ENCODE measurements around the gene ENPP7. TPM values are rescaled to one million over a fixed set of nuclear protein-coding genes. Genes with fewer than 3 reads are reported as not detected.

Gene ENPP7
- total RNA-seq, 2 experiments from 2014 or later = 0.14 TPM; not detected in 1

DNA sequence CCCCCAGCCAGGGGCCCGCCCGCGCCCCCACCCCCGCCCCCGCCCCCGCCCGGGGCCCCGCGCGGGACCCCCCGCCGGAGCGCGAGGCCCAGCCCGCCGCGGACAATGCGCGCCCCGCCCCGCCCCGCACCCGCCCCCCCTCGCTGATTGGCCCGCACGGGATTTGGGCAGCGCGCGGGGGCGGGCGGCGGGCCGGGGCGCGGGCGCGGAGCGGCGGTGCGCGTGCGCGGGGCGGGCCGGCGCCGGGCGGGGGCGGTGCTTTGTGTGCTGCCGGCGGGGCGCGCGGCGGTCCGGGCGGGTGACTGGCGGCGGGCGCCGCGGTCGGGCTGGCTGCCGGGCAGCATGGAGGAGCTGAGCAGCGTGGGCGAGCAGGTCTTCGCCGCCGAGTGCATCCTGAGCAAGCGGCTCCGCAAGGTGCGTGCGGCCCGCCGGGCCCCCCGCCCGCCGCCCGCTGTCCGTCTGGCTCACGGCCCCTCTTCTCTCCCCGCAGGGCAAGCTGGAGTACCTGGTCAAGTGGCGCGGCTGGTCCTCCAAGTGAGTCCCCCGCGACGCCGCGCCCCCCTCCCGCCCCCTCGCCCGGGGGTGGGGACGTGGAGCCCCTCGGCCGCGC, 47.3 kb downstream of the ENPP7 start, which contains the start of gene CBX2:
TSS of gene CBX2 (plus strand) at position 255 of the 610 bp plus-strand sequence. CDS start at position 343, 88 bp downstream.
- peaks cover 32% of the 10 kb centered on the region for H3K4me1 Mint-ChIP-seq
- ATAC-seq (ENCODE audit: low read depth) = peak; percentile 82
- DNase-seq = peak; percentile 92
- peak within 1 kb of the TSS; percentile 78 for H3K27ac Mint-ChIP-seq
- POLR2A ChIA-PET = interaction anchor here (1.1 to 3.7 kb wide), 2 partner anchors 19 to 58 kb away, joined by 3 to 17 read pairs; partner anchors contain the start of gene CBX8
- H3K4me3 Mint-ChIP-seq = peak within 1 kb of the TSS; percentile 93
- peaks cover 4% of the 10 kb centered on the region for H3K36me3 Mint-ChIP-seq
- no peaks in the 10 kb centered on the region for H3K9me3 Mint-ChIP-seq
- H3K27me3 Mint-ChIP-seq = peaks cover 48% of the 10 kb centered on the region

DNA sequence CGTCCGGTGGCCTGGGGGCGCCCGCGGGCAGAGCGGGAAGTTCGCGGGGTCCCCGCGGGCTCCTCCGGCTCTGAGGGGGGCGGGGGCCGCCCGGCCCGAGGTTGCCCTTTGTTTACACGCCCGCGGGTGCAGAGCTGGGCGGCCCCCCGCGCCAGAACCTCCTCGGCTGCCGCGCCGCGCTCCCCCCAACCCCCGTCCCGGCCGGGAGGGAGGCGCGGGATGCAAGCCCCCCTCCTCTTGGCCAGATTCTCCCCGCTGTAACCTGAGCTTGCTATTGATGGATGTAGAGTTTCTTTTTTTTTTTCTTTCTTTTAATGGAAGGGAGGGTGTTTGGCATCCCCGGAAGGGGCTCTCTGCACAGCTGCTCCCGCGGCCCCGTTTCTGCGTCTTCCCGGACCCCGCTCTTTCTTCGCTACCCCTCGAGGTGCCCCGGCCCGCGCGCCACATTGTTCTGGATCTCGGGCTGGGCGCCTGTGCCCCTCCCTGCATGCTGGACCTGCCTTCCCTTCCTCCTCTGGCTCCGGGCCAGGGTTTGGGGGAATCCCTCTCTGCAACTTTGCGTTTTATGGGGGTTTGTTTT, 47.9 kb downstream of the ENPP7 start:
- H3K4me1 Mint-ChIP-seq = peaks cover 32% of the 10 kb centered on the region
- no peaks in the 10 kb centered on the region for H3K9me3 Mint-ChIP-seq
- peaks cover 45% of the 10 kb centered on the region for H3K27me3 Mint-ChIP-seq
- ATAC-seq (ENCODE audit: low read depth) (peak; percentile 14), DNase-seq (peak; percentile 56)
- peak overlapping the region; percentile 93 for H3K4me3 Mint-ChIP-seq
- H3K27ac Mint-ChIP-seq = peak overlapping the region; percentile 78
- peaks cover 4% of the 10 kb centered on the region for H3K36me3 Mint-ChIP-seq
- POLR2A ChIA-PET = interaction anchor here (1.1 to 3.7 kb wide), 2 partner anchors 18 to 57 kb away, joined by 3 to 17 read pairs; partner anchors contain the start of gene CBX8

DNA sequence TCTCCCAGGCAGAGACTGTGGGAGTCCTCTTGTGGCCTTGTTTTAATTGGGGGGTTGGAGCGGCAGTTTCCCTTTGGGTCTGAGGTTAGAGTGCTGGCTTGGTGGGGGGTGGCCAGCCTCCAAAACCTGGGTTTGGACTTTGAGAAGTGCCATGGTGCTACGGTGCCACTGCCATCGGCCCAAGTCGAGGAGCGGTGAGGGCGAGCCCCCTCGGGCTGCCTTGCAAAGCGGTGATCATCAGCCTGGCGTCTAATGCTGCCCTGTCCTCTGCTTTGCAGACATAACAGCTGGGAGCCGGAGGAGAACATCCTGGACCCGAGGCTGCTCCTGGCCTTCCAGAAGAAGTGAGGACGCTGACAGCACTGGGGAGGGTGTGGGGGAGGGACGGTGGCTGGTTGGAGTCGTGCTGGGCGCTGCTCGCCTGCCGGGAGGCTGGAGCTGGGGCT, 48.4 kb downstream of the ENPP7 start:
- POLR2A ChIA-PET = interaction anchor here (3.7 kb wide), 1 partner anchor 18 kb away, joined by 17 read pairs; the partner anchor contains the start of gene CBX8
- H3K9me3 Mint-ChIP-seq = no peaks in the 10 kb centered on the region
- H3K27ac Mint-ChIP-seq = peak overlapping the region; percentile 78
- H3K4me1 Mint-ChIP-seq = peaks cover 32% of the 10 kb centered on the region
- H3K27me3 Mint-ChIP-seq = peaks cover 40% of the 10 kb centered on the region
- peak overlapping the region; percentile 93 for H3K4me3 Mint-ChIP-seq
- DNase-seq = no peak
- H3K36me3 Mint-ChIP-seq = peaks cover 4% of the 10 kb centered on the region
- no peak for ATAC-seq (ENCODE audit: low read depth)

DNA sequence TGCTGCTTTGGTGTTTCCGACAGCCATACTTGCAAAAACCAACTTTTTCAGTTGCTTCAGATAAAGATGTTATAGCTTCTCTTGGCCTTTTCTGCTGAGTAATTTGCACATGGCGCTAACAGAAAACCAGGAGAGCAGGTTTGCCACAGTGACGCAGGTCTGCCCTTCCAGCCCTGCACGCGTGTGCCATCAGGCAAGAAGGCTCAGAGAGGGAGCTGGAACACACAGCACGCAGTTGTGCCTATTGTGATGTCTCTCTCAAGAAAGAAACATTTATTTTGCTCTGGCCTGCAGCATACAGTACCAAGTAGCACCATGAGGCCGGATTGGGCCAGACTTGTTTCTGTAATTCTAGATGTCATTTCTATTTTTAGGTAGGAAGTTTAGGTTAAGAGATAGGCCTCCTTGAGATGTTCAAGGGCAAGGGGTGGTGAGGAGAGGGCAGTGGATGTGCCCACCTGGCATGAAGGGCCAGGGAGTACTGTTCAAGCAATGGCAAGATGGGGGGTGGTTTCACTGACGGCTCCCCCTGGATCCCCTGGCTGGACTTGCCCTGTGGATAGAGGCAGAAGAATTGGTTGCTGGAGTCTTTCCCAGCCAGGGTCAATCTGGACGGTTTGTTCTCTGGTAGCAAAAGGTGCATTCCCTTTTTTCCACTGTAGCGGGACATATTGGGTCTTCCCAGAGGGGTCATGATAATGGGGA, 49.1 kb downstream of the ENPP7 start:
- Mint-ChIP-seq H3K4me3 (peak overlapping the region; percentile 93), H3K4me1 (peaks cover 32% of the 10 kb centered on the region), H3K36me3 (peaks cover 4% of the 10 kb centered on the region), H3K9me3 (no peaks in the 10 kb centered on the region), H3K27me3 (peaks cover 34% of the 10 kb centered on the region), H3K27ac (no peak overlapping the region)
- no peak for ATAC-seq (ENCODE audit: low read depth)
- POLR2A ChIA-PET = interaction anchor here (3.7 kb wide), 1 partner anchor 17 kb away, joined by 17 read pairs; the partner anchor contains the start of gene CBX8
- DNase-seq = no peak

DNA sequence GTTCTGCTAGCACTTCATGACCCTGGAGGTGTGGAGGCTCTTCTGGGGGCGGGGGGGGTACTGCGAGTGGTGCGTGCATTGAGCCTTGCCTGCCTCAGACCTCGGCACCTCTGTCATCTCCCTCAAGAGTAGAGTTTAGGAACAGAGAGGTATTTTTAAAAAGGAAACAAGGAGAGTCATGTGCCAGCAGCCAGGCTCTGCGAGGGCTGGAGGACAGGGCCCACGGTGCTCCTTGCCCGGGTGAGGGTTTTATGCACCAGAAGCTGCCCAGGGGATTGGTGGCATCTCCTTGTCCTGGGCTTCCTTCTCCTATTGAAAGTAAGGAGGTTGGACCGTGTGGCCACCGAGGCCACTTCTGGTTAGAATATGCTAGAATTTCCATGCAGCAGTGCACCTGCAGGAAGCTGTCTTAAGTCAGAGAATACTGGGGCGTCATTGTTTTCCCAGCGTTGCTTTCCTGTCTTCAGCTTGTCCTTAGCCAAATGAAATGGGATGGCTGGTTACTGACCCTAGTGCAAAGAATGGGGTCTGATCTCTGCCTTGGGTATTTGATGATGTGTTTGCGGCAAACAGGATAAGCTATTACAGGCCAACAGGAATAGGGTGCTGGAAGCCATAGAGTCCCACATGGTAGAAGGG, 50.4 kb downstream of the ENPP7 start:
- Mint-ChIP-seq H3K4me1 (peaks cover 32% of the 10 kb centered on the region), H3K36me3 (peaks cover 4% of the 10 kb centered on the region), H3K27ac (no peak overlapping the region), H3K4me3 (peak overlapping the region; percentile 59), H3K27me3 (peaks cover 21% of the 10 kb centered on the region), H3K9me3 (no peaks in the 10 kb centered on the region)
- no peak for DNase-seq
- ATAC-seq (ENCODE audit: low read depth) = no peak
- POLR2A ChIA-PET = interaction anchor here (1.1 to 2.0 kb wide), 3 partner anchors 16 to 58 kb away, joined by 3 to 10 read pairs (median 5); partner anchors contain the start of genes CBX4 and CBX8

DNA sequence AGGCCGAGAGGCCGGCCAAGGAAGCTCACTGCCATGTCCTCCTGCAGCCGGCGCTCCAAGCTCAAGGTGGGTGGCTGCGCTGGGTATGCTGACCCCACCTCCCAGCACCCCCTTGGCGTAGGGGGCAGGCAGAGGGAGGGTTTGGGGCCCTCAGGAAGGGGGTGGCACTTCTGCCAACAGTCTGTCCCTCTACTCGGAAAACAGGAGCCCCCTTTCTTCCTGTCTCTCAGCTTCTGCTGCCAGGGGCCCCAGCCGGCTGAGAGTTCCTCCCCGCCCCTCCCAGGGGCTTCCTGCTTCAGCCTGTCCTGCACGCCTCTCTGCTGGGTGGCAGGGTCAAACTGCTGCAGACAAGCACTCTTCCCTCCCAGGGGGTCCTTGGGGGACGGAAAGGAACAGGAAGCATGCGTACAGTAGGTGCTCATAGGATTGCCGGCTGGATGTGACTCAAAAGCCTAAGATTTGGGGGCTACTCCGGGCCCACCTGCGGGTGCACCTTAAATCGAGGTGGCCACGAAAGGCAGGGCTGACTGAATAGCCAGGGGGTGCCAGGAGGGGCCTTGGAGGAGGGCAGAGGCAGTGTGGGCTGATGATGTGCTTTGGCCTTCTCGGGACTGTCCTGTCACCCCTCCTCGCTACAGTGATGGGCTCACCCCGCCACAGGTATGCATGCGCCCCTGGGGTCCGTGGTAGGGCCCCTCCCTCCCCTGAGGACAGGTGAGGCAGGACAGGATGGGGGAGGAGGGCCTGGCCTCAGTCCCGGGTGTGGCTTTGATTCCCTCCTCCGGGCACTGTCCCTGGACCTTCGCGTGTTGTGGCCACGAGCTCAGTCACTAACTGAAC, 51.2 kb downstream of the ENPP7 start:
- ATAC-seq (ENCODE audit: low read depth) (no peak), DNase-seq (no peak)
- Mint-ChIP-seq H3K4me3 (peak overlapping the region; percentile 59), H3K27me3 (peaks cover 20% of the 10 kb centered on the region), H3K27ac (peak overlapping the region; percentile 74), H3K9me3 (no peaks in the 10 kb centered on the region), H3K36me3 (peaks cover 4% of the 10 kb centered on the region), H3K4me1 (peaks cover 26% of the 10 kb centered on the region)
- POLR2A ChIA-PET = interaction anchor here (1.0 to 2.0 kb wide), 4 partner anchors 15 to 58 kb away, joined by 3 to 10 read pairs (median 4); partner anchors contain the start of genes CBX4 and CBX8

DNA sequence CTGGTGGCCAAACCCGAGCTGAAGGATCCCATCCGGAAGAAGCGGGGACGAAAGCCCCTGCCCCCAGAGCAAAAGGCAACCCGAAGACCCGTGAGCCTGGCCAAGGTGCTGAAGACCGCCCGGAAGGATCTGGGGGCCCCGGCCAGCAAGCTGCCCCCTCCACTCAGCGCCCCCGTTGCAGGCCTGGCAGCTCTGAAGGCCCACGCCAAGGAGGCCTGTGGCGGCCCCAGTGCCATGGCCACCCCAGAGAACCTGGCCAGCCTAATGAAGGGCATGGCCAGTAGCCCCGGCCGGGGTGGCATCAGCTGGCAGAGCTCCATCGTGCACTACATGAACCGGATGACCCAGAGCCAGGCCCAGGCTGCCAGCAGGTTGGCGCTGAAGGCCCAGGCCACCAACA, 53.1 kb downstream of the ENPP7 start:
- H3K4me3 Mint-ChIP-seq = no peak overlapping the region
- peaks cover 21% of the 10 kb centered on the region for H3K4me1 Mint-ChIP-seq
- DNase-seq (no peak), ATAC-seq (ENCODE audit: low read depth) (no peak)
- H3K27ac Mint-ChIP-seq = no peak overlapping the region
- POLR2A ChIA-PET = no interaction called here
- peaks cover 29% of the 10 kb centered on the region for H3K27me3 Mint-ChIP-seq
- H3K9me3 Mint-ChIP-seq = no peaks in the 10 kb centered on the region
- H3K36me3 Mint-ChIP-seq = peaks cover 2% of the 10 kb centered on the region

DNA sequence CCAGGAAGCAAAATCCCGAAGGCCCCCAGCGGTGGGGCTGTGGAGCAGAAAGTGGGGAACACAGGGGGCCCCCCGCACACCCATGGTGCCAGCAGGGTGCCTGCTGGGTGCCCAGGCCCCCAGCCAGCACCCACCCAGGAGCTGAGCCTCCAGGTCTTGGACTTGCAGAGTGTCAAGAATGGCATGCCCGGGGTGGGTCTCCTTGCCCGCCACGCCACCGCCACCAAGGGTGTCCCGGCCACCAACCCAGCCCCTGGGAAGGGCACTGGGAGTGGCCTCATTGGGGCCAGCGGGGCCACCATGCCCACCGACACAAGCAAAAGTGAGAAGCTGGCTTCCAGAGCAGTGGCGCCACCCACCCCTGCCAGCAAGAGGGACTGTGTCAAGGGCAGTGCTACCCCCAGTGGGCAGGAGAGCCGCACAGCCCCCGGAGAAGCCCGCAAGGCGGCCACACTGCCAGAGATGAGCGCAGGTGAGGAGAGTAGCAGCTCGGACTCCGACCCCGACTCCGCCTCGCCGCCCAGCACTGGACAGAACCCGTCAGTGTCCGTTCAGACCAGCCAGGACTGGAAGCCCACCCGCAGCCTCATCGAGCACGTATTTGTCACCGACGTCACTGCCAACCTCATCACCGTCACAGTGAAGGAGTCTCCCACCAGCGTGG, 53.7 kb downstream of the ENPP7 start:
- POLR2A ChIA-PET = no interaction called here
- Mint-ChIP-seq H3K4me3 (no peak overlapping the region), H3K36me3 (peaks cover 2% of the 10 kb centered on the region), H3K9me3 (no peaks in the 10 kb centered on the region), H3K4me1 (peaks cover 20% of the 10 kb centered on the region), H3K27me3 (peaks cover 33% of the 10 kb centered on the region), H3K27ac (no peak overlapping the region)
- ATAC-seq (ENCODE audit: low read depth) = no peak
- DNase-seq = no peak

DNA sequence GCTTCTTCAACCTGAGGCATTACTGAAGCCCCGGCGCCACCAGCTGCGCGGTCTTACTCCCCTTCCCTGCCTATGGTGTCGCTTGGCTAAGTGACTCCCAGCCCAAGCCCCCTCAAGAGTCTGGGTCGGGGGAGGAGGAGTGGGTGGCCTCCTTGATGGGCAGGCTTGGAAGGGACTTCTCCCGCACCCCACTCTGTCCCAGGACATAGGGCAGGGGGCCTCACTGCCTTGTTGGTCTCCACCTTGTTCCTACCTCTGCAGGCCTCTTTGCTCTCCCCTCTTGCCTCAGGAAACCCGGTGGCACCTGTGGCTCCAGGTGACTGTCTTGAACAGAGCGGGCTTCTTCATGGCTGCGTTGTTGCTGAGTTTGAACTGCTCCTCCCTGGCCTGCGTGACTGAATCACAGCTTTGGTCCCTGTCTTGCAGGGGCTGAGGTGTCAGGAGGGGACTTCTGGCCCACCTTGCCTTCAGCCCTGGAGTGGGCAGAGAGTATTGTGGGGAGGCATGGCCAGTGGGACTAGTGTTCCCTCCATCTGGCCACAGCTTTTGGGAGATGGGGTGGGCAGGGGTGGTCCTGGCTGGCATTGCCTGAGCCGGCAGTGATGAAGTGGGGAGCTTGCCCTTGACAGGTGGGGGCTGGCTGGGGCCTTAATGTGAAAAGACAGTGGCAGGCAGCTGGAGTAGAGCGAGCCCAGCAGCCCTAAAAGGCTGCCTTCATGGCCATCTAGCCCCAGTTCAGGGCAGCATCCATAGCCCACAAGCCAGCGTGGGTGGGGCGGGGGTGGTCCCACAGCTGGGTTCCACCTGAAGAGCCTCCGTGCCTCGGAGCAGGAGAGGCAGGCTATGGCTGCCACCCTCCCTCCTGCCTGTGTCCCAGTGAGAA, 54.5 kb downstream of the ENPP7 start:
- POLR2A ChIA-PET = interaction anchor here (0.5 kb wide), 1 partner anchor 17 kb away, joined by 3 read pairs; no protein-coding TSS in a partner anchor

DNA sequence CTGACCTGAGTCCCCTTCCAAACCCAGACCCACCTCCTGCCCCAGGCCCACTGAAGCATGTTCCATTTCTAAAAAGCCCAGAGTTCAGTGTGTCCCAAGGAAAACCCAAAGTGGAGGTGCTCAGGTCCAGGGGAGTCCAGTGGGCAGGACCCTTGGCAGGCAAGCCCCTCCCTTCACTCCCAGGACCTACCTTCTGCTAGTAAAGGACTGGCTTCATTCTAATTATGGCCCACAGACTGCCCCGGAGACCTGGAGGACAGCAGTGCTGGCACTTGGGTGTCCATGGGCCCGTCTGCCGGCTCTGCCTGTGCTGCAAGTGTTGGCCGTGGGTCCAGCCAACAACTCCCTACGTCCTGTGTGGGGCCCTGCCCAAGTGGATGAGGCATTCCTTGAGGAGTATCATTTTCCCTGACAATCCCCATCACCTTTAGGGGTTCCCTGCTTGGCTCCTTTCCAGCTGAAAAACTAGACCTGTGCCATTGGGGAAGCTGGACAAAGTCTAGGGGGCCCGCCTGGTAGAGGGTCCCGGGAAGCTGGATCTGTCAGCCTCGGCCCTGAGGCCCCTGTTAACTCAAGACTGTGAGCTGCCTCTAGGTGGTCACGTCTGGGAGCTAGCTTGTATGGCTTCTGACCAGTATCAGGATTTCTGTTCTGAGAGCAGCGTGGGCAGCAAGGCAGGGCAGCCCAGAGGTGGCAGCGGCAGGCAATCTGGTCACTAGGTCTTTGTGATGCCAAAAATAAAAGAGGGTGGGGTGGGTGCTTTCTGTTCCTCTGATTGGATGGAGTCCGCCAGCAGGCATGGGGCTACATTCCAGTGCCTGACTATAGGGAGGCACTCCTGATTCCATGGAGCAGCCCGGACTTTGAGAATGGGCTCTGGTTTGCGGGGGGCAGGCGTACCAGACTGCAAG, 55.4 kb downstream of the ENPP7 start:
- no peak for DNase-seq
- Mint-ChIP-seq H3K27me3 (peaks cover 43% of the 10 kb centered on the region), H3K36me3 (peaks cover 2% of the 10 kb centered on the region), H3K27ac (no peak overlapping the region), H3K4me3 (no peak overlapping the region), H3K9me3 (no peaks in the 10 kb centered on the region), H3K4me1 (peaks cover 8% of the 10 kb centered on the region)
- ATAC-seq (ENCODE audit: low read depth) = no peak
- POLR2A ChIA-PET = interaction anchor here (0.5 to 1.0 kb wide), 2 partner anchors 11 to 16 kb away, joined by 3 read pairs; partner anchors contain the start of gene CBX8

More for the DNA sequence above, 54.5 kb downstream of the ENPP7 start:
- H3K4me3 Mint-ChIP-seq = no peak overlapping the region
- peaks cover 35% of the 10 kb centered on the region for H3K27me3 Mint-ChIP-seq
- H3K27ac Mint-ChIP-seq = no peak overlapping the region
- H3K4me1 Mint-ChIP-seq = peaks cover 14% of the 10 kb centered on the region
- ATAC-seq (ENCODE audit: low read depth) = no peak
- no peaks in the 10 kb centered on the region for H3K9me3 Mint-ChIP-seq
- peaks cover 2% of the 10 kb centered on the region for H3K36me3 Mint-ChIP-seq
- DNase-seq = no peak
